SK-N-SH (cell line): Measurements from ENCODE around the gene SRSF1. TPM values are rescaled to one million over a fixed set of nuclear protein-coding genes. Genes with fewer than 3 reads are reported as not detected.
A peak's percentile ranks its signal among the peaks of the same experiment; 100 is the strongest.

Experiments used
- CTCF ChIA-PET: fragments of 300-600, 350-600 bp; formaldehyde crosslinking; extraction: SDS; loops from one replicate; lab custom pipeline; 2021; lab: Yijun Ruan, JAX
- POLR2A ChIA-PET: fragments of 350-600 bp; sonication (Branson Sonifier 250); formaldehyde crosslinking; extraction: SDS; loops from one replicate; lab custom pipeline; 2020; ENCODE audit warnings: antibody characterized with exemption, inconsistent platforms; lab: Yijun Ruan, JAX
- DNase-seq: peaks from one replicate; pipeline ENCODE4 v3.0.0; 2012
- H2AFZ ChIP-seq: fragments of 200-600 bp; sonication (generic); 2 replicates; pipeline ENCODE4 v1.8.1; 2016; ENCODE audit warnings: antibody characterized with exemption, mild to moderate bottlenecking, low read depth
- H3F3A ChIP-seq: fragments of 200-600 bp; sonication (generic); replicated peaks from 2 replicates; pipeline ENCODE3; 2016; ENCODE audit warnings: antibody characterized with exemption, mild to moderate bottlenecking; ENCODE audit not compliant: insufficient read depth
- H3K27ac ChIP-seq, 2 experiments: fragments of 200-500 bp in 1 of 2; fragments of 200-600 bp in 1 of 2; sonication (Bioruptor generic) in 1 of 2; sonication (generic), shearing (Covaris generic) in 1 of 2; 2 replicates each; pipeline versions ENCODE4 v1.5.1 to v1.6.1; 2014 to 2016; ENCODE audit warnings: low read depth in 2 of 2, inconsistent platforms in 1 of 2, low read length in 1 of 2, mild to moderate bottlenecking in 1 of 2, mixed read lengths in 1 of 2
- H3K27me3 ChIP-seq: fragments of 200-600 bp; sonication (generic), shearing (Covaris generic); 2 replicates; pipeline ENCODE4 v1.6.1; 2016; ENCODE audit warnings: mixed run types; ENCODE audit not compliant: insufficient read depth
- H3K36me3 ChIP-seq, 2 experiments: fragments of 200-500 bp in 1 of 2; fragments of 200-600 bp in 1 of 2; sonication (Bioruptor generic) in 1 of 2; sonication (generic) in 1 of 2; replicated peaks in 1 of 2; 2 replicates each; pipeline versions ENCODE3 to v1.5.1; 2014 to 2016; ENCODE audit warnings: low read length in 1 of 2, mild to moderate bottlenecking in 1 of 2; ENCODE audit not compliant: insufficient read depth in 2 of 2, control insufficient read depth in 1 of 2
- H3K4me1 ChIP-seq, 2 experiments: fragments of 200-500 bp in 1 of 2; fragments of 200-600 bp in 1 of 2; sonication (Bioruptor generic) in 1 of 2; sonication (generic), shearing (Covaris generic) in 1 of 2; 2 replicates each; pipeline versions ENCODE4 v1.5.1 to v1.6.1; 2014 to 2016; ENCODE audit warnings: low read depth in 1 of 2, low read length in 1 of 2, mixed run types in 1 of 2; ENCODE audit not compliant: insufficient read depth in 2 of 2, control insufficient read depth in 1 of 2
- H3K4me2 ChIP-seq: fragments of 200-600 bp; sonication (generic), shearing (Covaris generic); 2 replicates; pipeline ENCODE4 v1.6.1; 2017; ENCODE audit warnings: mixed run types
- H3K4me3 ChIP-seq, 2 experiments: fragments of 200-500 bp in 1 of 2; fragments of 200-600 bp in 1 of 2; sonication (Bioruptor generic) in 1 of 2; sonication (generic), shearing (Covaris generic) in 1 of 2; 2 replicates each; pipeline versions ENCODE4 v1.5.1 to v1.8.1; 2014 to 2016; ENCODE audit warnings: low read depth in 2 of 2, inconsistent platforms in 1 of 2, low read length in 1 of 2, mild to moderate bottlenecking in 1 of 2, mixed read lengths in 1 of 2, moderate library complexity in 1 of 2
- H3K79me2 ChIP-seq: fragments of 200-600 bp; sonication (generic); 2 replicates; pipeline ENCODE4 v1.8.1; 2017; ENCODE audit warnings: mild to moderate bottlenecking; ENCODE audit not compliant: insufficient read depth
- H3K9ac ChIP-seq: fragments of 200-600 bp; sonication (generic); 2 replicates; pipeline ENCODE4 v1.6.1; 2017; ENCODE audit warnings: mixed run types
- H3K9me2 ChIP-seq: fragments of 200-600 bp; sonication (generic); 2 replicates; pipeline ENCODE4 v1.6.1; 2017; ENCODE audit warnings: mixed run types
- H3K9me3 ChIP-seq: fragments of 200-600 bp; sonication (generic); 2 replicates; pipeline ENCODE4 v1.6.1; 2017; ENCODE audit warnings: mixed run types, mild to moderate bottlenecking, moderate library complexity
- H4K20me1 ChIP-seq: fragments of 200-600 bp; sonication (generic); 2 replicates; pipeline ENCODE4 v1.6.1; 2017; ENCODE audit warnings: mild to moderate bottlenecking, mixed run types; ENCODE audit not compliant: insufficient read depth
- CHD2 ChIP-seq: fragments of 150-350 bp; IDR thresholded peaks from 2 replicates; pipeline ENCODE4 v1.6.1; 2018; ENCODE audit warnings: low read length; ENCODE audit not compliant: partially characterized antibody
- EP300 ChIP-seq, 2 experiments: IDR thresholded peaks; 2 replicates each; pipeline versions ENCODE4 v1.4.0 to v1.6.1; 2012; ENCODE audit warnings: borderline replicate concordance in 1 of 2, low read depth in 1 of 2, low read length in 1 of 2
- EZH2phosphoT487 ChIP-seq: fragments of 200-600 bp; sonication (generic); IDR thresholded peaks from 2 replicates; pipeline ENCODE4 v1.6.1; 2017; ENCODE audit warnings: low read depth, mixed run types, mild to moderate bottlenecking, antibody characterized with exemption, moderate library complexity, borderline replicate concordance
- FOSL2 ChIP-seq: IDR thresholded peaks from 2 replicates; pipeline ENCODE4 v1.4.0; 2012; ENCODE audit warnings: low read depth, mild to moderate bottlenecking, moderate library complexity, borderline replicate concordance
- MEF2A ChIP-seq: IDR thresholded peaks from 2 replicates; pipeline ENCODE4 v1.4.0; 2012; ENCODE audit warnings: low read depth, borderline replicate concordance
- MXI1 ChIP-seq: IDR thresholded peaks from 2 replicates; pipeline ENCODE4 v1.6.1; 2012; ENCODE audit warnings: mild to moderate bottlenecking, low read depth, low read length, improper control_type of control experiment
- NRF1 ChIP-seq: IDR thresholded peaks from 2 replicates; pipeline ENCODE4 v1.6.1; 2012; ENCODE audit warnings: low read depth, mild to moderate bottlenecking, low read length
- POLR2AphosphoS5 ChIP-seq: IDR thresholded peaks from 2 replicates; pipeline ENCODE4 v1.6.1; 2012; ENCODE audit warnings: low read depth, low read length
- RXRA ChIP-seq: IDR thresholded peaks from 2 replicates; pipeline ENCODE4 v1.4.0; 2012; ENCODE audit warnings: low read depth, mild to moderate bottlenecking, borderline replicate concordance
- SIN3A ChIP-seq: IDR thresholded peaks from 2 replicates; pipeline ENCODE4 v1.6.1; 2012; ENCODE audit warnings: low read depth, mild to moderate bottlenecking, low read length, moderate library complexity, borderline replicate concordance
- TAF1 ChIP-seq: IDR thresholded peaks from 2 replicates; pipeline ENCODE4 v1.6.1; 2012; ENCODE audit warnings: low read depth, mild to moderate bottlenecking, low read length, moderate library complexity, borderline replicate concordance
- WGBS: methylation state at CpG from one replicate; pipeline ENCODE4 v1.1.6; 2017; ENCODE audit warnings: low lambda C conversion rate; 5-methylcytosine and 5-hydroxymethylcytosine counted together
- polyA plus RNA-seq, 3 experiments: library from polyadenylated mRNA; depleted of rRNA; stranded (reverse); fragments of >200 nt; gene quantifications; 2 replicates each; pipeline ENCODE4 v1.2.3, GENCODE V29; 2012
- TF ChIP-seq, protein P1 (sequence below): IDR thresholded peaks from 2 replicates; pipeline ENCODE4 v1.6.1; 2012; ENCODE audit warnings: mild to moderate bottlenecking, low read depth, low read length, moderate library complexity

The SRSF1 gene
- polyA plus RNA-seq, 1 of the 3 experiments (the other 2 are of a cell fraction): 248 TPM

DNA sequence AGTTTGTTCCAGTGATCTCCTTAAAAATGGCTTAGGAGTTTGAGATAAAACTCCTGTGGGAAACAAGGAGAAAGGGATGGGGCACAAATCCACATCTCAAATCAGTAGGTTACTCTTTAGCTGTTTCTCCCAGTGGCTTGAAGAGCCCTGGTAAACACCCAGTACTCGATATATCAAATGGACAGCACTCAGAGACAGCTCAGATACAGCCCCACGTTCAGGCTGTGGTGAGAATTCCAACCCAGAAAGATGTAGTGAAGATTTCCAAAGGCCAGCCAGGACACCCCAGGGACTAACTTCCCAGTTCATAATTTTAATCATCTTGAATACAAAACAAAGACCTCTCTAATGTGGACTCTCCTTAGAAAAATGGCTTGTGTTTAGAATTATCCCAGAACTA is 12.6 kb downstream of the SRSF1 start (continued):
- TF ChIP-seq, protein P1, sequence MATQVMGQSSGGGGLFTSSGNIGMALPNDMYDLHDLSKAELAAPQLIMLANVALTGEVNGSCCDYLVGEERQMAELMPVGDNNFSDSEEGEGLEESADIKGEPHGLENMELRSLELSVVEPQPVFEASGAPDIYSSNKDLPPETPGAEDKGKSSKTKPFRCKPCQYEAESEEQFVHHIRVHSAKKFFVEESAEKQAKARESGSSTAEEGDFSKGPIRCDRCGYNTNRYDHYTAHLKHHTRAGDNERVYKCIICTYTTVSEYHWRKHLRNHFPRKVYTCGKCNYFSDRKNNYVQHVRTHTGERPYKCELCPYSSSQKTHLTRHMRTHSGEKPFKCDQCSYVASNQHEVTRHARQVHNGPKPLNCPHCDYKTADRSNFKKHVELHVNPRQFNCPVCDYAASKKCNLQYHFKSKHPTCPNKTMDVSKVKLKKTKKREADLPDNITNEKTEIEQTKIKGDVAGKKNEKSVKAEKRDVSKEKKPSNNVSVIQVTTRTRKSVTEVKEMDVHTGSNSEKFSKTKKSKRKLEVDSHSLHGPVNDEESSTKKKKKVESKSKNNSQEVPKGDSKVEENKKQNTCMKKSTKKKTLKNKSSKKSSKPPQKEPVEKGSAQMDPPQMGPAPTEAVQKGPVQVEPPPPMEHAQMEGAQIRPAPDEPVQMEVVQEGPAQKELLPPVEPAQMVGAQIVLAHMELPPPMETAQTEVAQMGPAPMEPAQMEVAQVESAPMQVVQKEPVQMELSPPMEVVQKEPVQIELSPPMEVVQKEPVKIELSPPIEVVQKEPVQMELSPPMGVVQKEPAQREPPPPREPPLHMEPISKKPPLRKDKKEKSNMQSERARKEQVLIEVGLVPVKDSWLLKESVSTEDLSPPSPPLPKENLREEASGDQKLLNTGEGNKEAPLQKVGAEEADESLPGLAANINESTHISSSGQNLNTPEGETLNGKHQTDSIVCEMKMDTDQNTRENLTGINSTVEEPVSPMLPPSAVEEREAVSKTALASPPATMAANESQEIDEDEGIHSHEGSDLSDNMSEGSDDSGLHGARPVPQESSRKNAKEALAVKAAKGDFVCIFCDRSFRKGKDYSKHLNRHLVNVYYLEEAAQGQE: no peak
- TF ChIP-seq FOSL2 (no peak), TAF1 (no peak), MEF2A (no peak), RXRA (no peak)

- Histone ChIP-seq H3K36me3 (peaks cover 19 to 27% of the 10 kb centered on the region in 2 experiments), H3F3A (peaks cover 80% of the 10 kb centered on the region), H3K9ac (no peak overlapping the region), H3K4me2 (no peak overlapping the region), H3K9me2 (no peaks in the 10 kb centered on the region), H2AFZ (no peak overlapping the region), H3K4me3 (no peak overlapping the region), H3K4me1 (peaks cover 4 to 23% of the 10 kb centered on the region in 2 experiments; a peak in 2 of 4 replicates), H4K20me1 (no peaks in the 10 kb centered on the region), H3K27ac (peak overlapping the region in 1 of 2 experiments; percentile 39; a peak in 1 of 4 replicates), H3K79me2 (peaks cover 8% of the 10 kb centered on the region), H3K27me3 (no peaks in the 10 kb centered on the region), H3K9me3 (no peaks in the 10 kb centered on the region)
- DNase-seq: no peak
- POLR2A ChIA-PET: interaction anchor here (0.6 to 5.0 kb wide), 8 partner anchors 14 to 257 kb away, joined by 3 to 36 read pairs (median 4); partner anchors contain the start of genes DYNLL2 and SRSF1
- no peak for TF ChIP-seq NRF1
- TF ChIP-seq MXI1: no peak
- no peak for TF ChIP-seq EP300 (IDR thresholded peaks at IDR 0.05; ENCODE audit: borderline replicate concordance in 1 of 2, low read depth in 1 of 2, low read length in 1 of 2)
- TF ChIP-seq POLR2AphosphoS5: peak; percentile 52
- TF ChIP-seq MEF2A: no peak
- TF ChIP-seq SIN3A: no peak
- no peak for TF ChIP-seq EZH2phosphoT487
- no peak for TF ChIP-seq CHD2
- WGBS: 72% methylated on average over 3 of the region's 3 CpGs
- CTCF ChIA-PET: interaction anchor here (1.0 to 20.5 kb wide), 15 partner anchors 8 to 872 kb away, joined by 3 to 1002 read pairs (median 7); partner anchors contain the start of genes MRPS23 and SRSF1
These were observed 13.3 kb downstream of the SRSF1 start for GRCh38 chr17:57993471-57994365.
